ENCODE results near the gene FOXK2. TPM values are rescaled to one million over a fixed set of nuclear protein-coding genes. Genes with fewer than 3 reads are reported as not detected.
"Not testable (repeated sequence)": the region's sequence is repeated elsewhere in the genome, so short reads cannot be mapped to it uniquely, and the experiment has no call there.

Gene FOXK2
- total RNA-seq, 1 experiment from 2014 or later: 33.6 TPM

DNA sequence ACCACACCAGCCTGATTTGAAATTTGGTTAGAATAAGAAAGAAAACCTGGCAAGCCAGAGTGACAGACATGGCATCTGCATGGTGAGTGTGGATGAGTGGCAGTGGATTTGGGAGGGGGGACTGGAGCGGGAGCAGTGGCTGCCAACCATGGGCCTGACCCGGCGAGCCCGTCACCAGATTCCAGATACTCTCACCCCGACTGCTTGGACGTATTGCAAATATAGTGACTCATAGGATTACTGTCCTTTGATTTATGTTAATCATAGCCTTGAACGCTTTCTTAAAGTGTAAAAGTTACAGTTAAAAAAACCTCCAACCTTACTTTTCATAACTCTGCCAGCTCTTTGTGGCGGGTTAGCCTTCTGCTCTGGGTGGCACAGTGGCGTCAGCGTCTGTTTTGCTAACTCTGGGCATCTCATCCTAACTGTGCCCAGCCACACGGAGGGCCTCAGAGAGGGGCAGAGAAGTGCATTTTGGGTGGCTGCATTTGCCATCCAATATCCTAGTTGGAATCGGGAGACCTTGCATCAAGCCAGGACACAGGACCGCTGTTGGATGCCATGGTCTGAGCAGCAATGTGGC is 26.8 kb upstream of the FOXK2 start:
- in situ Hi-C loops (cut with HindIII; ENCODE audit: low pct_unique_long_range_greater_than_20kb, low sequenced_read_pairs): no loop called here

GRCh38 chr17:82493226-82493781 is 26.2 kb upstream of the FOXK2 start:
- no peak for DNase-seq (ENCODE audit: low read depth, low spot score)
- in situ Hi-C loops (cut with HindIII; ENCODE audit: low pct_unique_long_range_greater_than_20kb, low sequenced_read_pairs): no loop called here

More for the DNA sequence above, 26.8 kb upstream of the FOXK2 start:
- no peak for DNase-seq (ENCODE audit: low read depth, low spot score)

DNA sequence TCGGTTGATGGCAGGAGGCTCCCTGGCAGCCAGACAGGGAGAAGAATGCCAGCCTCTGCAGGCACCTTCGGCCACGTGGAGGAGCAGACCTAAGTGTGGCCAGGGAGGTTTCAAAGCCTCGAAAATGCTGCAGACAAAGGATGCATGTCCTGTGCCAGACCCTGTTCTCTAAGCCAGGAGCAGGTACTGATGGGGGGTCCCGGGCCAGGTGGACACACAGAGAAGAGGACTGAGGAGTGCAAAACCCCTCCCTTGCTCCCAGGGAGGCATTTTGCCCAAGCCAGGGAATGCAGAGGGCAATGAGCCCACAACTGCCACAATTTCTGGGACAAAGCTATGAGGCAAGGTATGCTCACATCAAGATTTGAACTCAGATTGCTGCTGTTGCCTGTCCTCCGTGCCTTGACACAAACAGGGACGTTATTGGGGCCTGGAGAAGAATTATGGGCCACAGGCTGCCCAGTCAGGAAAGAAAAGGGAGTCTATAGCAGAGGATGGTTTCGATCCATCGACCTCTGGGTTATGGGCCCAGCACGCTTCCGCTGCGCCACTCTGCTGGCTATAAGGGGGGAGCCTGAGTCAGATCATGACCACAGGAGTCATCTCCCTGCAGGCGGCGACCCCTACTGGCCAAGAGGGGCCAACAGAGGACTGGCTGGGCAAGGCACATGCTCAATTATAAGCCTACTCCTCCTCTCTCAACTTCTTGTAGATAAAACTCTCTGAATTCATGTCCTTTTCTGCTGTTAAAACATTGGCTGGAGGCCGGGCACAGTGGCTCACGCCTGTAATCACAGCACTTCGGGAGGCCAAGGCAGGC is 25.1 kb upstream of the FOXK2 start:
- peak; percentile 96 for DNase-seq (ENCODE audit: low read depth, low spot score)
- in situ Hi-C loops (cut with HindIII; ENCODE audit: low pct_unique_long_range_greater_than_20kb, low sequenced_read_pairs): no loop called here

DNA sequence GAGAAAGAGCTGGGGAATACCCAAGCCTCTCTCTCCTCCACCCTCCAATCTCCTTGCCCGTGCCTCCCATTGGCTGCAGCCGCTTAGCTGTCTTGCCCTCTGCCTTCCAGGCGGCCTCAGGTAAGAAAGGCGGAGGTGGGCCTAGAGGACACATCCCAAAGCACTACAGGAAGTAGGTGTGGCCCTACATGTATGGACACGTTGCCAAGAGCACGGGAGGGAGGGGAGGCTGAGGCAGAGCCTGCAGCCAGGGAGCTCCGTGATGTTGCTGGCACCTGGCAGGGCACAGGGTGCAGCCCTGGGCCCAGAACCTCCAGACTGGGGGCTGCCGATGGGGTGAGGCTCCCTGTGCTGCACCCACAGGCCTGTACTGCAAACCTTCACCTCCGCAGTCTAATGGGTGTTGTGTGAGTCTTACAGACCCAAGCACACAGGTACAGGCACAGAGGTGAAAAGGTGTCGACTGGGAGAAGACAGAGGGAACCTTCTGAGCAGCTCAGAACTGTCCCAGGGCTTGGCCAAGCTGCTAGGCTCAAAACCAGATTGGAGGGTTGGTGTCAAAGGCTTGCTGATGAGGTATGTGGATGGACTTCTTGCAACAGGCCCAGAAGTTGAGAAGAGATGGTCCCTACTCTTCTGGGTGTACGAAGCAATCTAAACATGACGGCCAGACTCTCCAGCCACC is 23.5 kb upstream of the FOXK2 start:
- no peak for DNase-seq (ENCODE audit: low read depth, low spot score)
- in situ Hi-C loops (cut with HindIII; ENCODE audit: low pct_unique_long_range_greater_than_20kb, low sequenced_read_pairs): no loop called here

- in situ Hi-C loops (cut with HindIII; ENCODE audit: low pct_unique_long_range_greater_than_20kb, low sequenced_read_pairs): no loop called here
- DNase-seq (ENCODE audit: low read depth, low spot score): peak; percentile 88
Measured at GRCh38 chr17:82496529-82497434, 22.8 kb upstream of the FOXK2 start.

GRCh38 chr17:82497483-82498405 is 21.8 kb upstream of the FOXK2 start:
- peak; percentile 23 for DNase-seq (ENCODE audit: low read depth, low spot score)
- in situ Hi-C loops (cut with HindIII; ENCODE audit: low pct_unique_long_range_greater_than_20kb, low sequenced_read_pairs): no loop called here

- no peak for DNase-seq (ENCODE audit: low read depth, low spot score)
- in situ Hi-C loops (cut with HindIII; ENCODE audit: low pct_unique_long_range_greater_than_20kb, low sequenced_read_pairs): no loop called here
Measured at GRCh38 chr17:82502207-82502606, 17.3 kb upstream of the FOXK2 start.

GRCh38 chr17:82503094-82503727 is 16.3 kb upstream of the FOXK2 start:
- in situ Hi-C loops (cut with HindIII; ENCODE audit: low pct_unique_long_range_greater_than_20kb, low sequenced_read_pairs): no loop called here
- DNase-seq (ENCODE audit: low read depth, low spot score): no peak

DNA sequence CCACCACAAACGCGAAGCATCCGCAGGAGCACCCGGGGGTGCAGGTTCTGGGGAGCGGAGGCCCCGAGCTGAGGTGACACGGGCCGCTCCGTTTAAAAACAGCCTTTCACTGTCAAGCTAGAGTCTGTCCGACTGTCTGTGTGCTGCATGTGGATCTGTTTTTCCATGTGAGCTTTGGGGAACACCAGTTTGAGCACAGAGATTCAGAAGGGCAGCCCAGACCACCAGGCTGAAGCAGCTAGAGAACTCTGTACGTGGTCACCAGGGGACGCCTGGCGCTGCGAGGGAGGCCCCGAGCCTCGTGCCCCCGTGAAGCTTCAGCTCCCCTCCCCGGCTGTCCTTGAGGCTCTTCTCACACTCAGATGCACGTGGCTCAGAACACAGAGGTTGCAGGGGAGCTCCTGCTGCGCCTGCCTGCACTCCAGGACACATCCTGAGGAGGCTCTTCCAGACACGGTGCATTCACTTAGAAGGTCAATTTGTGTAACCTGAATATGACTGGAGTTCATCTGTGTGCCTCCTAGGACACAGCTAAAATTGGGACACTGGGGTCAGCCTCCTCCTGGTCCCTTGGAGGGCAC is 15.7 kb upstream of the FOXK2 start:
- in situ Hi-C loops (cut with HindIII; ENCODE audit: low pct_unique_long_range_greater_than_20kb, low sequenced_read_pairs): no loop called here
- no peak for DNase-seq (ENCODE audit: low read depth, low spot score)

- DNase-seq (ENCODE audit: low read depth, low spot score): no peak
- in situ Hi-C loops (cut with HindIII; ENCODE audit: low pct_unique_long_range_greater_than_20kb, low sequenced_read_pairs): no loop called here
Measured at GRCh38 chr17:82505296-82505695, 14.2 kb upstream of the FOXK2 start.

- DNase-seq (ENCODE audit: low read depth, low spot score); in situ Hi-C loops (cut with HindIII; ENCODE audit: low pct_unique_long_range_greater_than_20kb, low sequenced_read_pairs): not testable (repeated sequence)
Measured at GRCh38 chr17:82506402-82506801, 13.1 kb upstream of the FOXK2 start.

DNA sequence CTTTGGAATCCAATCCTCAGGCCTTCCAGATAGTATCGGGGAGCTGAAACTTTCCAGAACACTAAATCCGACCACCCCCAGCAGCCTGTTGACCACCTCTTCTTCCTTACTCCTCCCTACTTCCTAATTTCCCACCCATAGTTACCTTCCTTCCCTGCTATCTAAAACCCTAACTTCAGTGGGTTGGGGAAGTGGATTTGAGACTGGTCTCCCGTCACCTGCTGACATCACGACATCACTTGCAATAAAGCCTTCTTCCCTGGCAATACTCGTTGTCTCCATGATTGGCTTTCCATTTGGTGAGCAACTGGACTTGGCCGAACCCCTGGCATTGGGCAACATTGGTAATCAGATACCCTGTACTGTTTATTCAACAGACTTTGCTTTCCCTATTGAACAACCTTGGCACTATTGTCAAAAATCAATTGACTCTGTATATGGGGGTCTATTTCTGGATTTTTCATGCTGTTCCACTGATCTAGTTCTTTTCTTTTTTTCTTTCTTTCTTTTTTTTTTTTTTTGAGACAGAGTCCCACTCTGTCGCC is 11.8 kb upstream of the FOXK2 start:
- no peak for DNase-seq (ENCODE audit: low read depth, low spot score)
- in situ Hi-C loops (cut with HindIII; ENCODE audit: low pct_unique_long_range_greater_than_20kb, low sequenced_read_pairs): no loop called here

- in situ Hi-C loops (cut with HindIII; ENCODE audit: low pct_unique_long_range_greater_than_20kb, low sequenced_read_pairs); DNase-seq (ENCODE audit: low read depth, low spot score): not testable (repeated sequence)
Measured at GRCh38 chr17:82511642-82512041, 7.9 kb upstream of the FOXK2 start.

DNA sequence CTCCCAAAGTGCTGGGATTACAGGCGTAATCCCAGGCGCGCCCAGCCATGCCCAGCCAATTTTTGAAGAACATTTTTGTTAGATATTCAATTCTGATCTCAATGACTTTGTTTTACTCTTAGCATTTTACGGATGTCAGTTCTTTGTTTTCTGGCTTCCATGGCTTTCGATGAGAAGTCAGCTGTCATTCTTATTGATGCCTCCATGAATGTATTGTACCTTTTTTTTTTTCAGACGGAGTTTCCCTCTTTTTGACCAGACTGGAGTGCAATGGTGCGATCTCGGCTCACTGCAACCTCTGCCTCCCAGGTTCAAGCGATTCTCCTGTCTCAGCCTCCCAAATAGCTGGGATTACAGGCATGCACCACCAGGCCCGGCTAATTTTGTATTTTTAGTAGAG is 5.7 kb upstream of the FOXK2 start:
- in situ Hi-C loops (cut with HindIII; ENCODE audit: low pct_unique_long_range_greater_than_20kb, low sequenced_read_pairs); DNase-seq (ENCODE audit: low read depth, low spot score): not testable (repeated sequence)

DNA sequence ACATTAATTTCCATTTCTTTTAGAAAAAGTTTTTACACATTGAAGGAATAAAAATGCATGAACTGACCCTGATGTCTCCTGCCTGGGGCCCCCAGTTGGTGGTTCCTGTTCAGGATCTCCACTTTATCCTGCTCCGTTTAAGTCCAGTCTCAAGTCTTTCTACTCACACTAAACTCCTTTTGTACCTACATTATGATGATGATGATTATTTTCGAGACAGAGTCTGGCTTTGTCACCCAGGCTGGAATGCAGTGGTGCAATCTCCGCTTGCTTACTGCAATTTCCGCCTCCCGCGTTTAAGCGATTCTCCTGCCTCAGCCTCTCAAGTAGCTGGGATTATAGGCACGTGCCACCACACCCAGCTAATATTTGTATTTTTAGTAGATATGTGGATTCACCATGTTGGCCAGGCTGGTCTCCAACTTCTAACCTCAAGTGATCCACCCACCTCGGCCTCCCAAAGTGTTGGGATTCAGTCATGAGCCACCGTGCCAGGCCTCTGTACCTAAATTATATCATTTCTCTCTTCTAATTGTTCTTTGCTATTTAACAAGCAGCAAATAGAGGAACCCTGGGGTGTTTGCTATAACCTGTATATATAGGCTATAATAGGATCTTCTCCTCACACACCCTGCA is 2.2 kb upstream of the FOXK2 start:
- no peak for DNase-seq (ENCODE audit: low read depth, low spot score)

More for the DNA sequence above, 2.2 kb upstream of the FOXK2 start:
- in situ Hi-C loops (cut with HindIII; ENCODE audit: low pct_unique_long_range_greater_than_20kb, low sequenced_read_pairs): no loop called here

All from SK-MEL-5 (cell line).